Gastrocnemius medialis (tissue), 4 donors: ENCODE results near the gene TNNI3K.

Experiments used
- POLR2A ChIP-seq, 2 donors: fragments of 450-650 bp; IDR thresholded peaks; one replicate each; pipeline ENCODE4 v1.6.1; 2017; ENCODE audit warnings: antibody characterized with exemption in 2 of 2, mild to moderate bottlenecking in 2 of 2, moderate library complexity in 2 of 2
- TF ChIP-seq, protein P1 (sequence below), 5 experiments: fragments of 450-650 bp in 3 of 5; fragments of 200-600 bp in 2 of 5; sonication (generic) in 2 of 5; IDR thresholded peaks in 4 of 5; conservative IDR thresholded peaks in 1 of 5; 1 replicate in 4 of 5; 2 replicates in 1 of 5; pipeline ENCODE4 v1.5.1; 2016 to 2019; ENCODE audit warnings: antibody characterized with exemption in 5 of 5, mild to moderate bottlenecking in 3 of 5, moderate library complexity in 3 of 5

DNA sequence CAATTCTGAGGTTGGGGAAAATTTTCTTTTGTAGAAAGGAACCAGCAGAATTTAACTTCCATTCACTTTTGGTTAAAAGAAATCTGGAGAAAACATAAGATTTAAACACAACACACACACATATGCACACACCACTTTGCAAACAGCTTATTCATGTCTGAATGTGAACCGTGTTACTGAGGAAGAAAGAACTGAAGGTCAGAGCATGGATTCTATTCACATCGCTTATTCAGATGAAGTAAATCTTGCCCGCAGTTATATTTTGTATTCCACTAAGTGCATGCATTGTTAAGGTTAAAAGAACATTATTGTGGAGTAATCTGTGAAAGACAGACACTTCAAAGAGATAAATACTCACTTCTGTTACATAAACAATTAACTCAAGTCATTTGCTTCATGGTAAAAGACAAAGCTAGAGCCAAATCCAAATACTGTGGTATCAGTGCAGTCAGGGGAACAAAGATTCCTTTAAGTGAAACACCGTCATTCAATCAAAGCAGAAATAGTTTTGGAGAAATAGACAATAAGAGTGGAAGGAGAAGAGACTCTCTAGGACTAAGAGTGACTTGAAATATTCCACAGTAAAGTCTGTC is 195.3 kb downstream of the TNNI3K start:
- TF ChIP-seq, protein P1, sequence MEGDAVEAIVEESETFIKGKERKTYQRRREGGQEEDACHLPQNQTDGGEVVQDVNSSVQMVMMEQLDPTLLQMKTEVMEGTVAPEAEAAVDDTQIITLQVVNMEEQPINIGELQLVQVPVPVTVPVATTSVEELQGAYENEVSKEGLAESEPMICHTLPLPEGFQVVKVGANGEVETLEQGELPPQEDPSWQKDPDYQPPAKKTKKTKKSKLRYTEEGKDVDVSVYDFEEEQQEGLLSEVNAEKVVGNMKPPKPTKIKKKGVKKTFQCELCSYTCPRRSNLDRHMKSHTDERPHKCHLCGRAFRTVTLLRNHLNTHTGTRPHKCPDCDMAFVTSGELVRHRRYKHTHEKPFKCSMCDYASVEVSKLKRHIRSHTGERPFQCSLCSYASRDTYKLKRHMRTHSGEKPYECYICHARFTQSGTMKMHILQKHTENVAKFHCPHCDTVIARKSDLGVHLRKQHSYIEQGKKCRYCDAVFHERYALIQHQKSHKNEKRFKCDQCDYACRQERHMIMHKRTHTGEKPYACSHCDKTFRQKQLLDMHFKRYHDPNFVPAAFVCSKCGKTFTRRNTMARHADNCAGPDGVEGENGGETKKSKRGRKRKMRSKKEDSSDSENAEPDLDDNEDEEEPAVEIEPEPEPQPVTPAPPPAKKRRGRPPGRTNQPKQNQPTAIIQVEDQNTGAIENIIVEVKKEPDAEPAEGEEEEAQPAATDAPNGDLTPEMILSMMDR (IDR thresholded peaks at IDR 0.05 in 4 of 5, conservative IDR thresholded peaks at IDR 0.05 in 1 of 5) = no peak
- TF ChIP-seq POLR2A (IDR thresholded peaks at IDR 0.05) = no peak
